ENCODE measurements around the gene RPL36A.

DNA sequence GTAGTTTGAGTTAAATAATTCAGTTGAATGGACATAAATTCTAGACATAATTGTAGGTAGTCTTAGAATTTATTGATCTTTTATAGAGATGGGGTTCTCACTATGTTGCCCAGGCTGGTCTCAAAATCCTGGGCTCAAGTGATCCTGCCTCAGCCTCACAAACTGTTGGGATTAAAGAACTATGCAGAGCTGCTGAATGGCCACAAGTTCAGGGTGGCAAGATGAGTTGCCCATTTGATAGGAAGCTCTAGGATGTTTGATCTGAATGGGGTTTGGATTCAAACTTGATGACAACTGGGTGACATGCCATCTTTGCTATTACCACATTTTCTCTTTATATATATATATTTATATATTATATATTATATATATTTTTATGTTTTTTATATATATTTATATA lies 3.6 kb downstream of the RPL36A start:
- TF ChIP-seq GATA3 (IDR thresholded peaks at IDR 0.05; ENCODE audit: low read depth, low read length) (no peak), GATA2 (IDR thresholded peaks at IDR 0.05; ENCODE audit: low read depth, low read length) (no peak)
